GM23248 (cell line): ENCODE results near the gene RAD51B. TPM values are rescaled to one million over a fixed set of nuclear protein-coding genes. Genes with fewer than 3 reads are reported as not detected.

Experiments used
- DNase-seq: peaks from one replicate; pipeline ENCODE4 v3.0.0-alpha.2; 2015
- H2AFZ ChIP-seq: fragments of 200-600 bp; sonication (generic); 2 replicates; pipeline ENCODE4 v1.6.1; 2016; ENCODE audit warnings: antibody characterized with exemption
- H3F3A ChIP-seq: fragments of 200-600 bp; sonication (generic); 2 replicates; pipeline ENCODE4 v1.6.1; 2016; ENCODE audit warnings: mild to moderate bottlenecking, antibody characterized with exemption, mixed run types; ENCODE audit not compliant: insufficient read depth
- H3K27ac ChIP-seq: fragments of 200-600 bp; sonication (generic); 2 replicates; pipeline ENCODE4 v1.5.1; 2016; ENCODE audit warnings: mild to moderate bottlenecking
- H3K27me3 ChIP-seq: fragments of 200-600 bp; sonication (generic); replicated peaks from 2 replicates; pipeline ENCODE4 v1.6.1; 2016; ENCODE audit warnings: mild to moderate bottlenecking; ENCODE audit not compliant: insufficient read depth
- H3K36me3 ChIP-seq: fragments of 200-600 bp; sonication (generic); 2 replicates; pipeline ENCODE4 v1.6.1; 2016; ENCODE audit warnings: low read depth, mild to moderate bottlenecking
- H3K4me1 ChIP-seq: fragments of 200-600 bp; sonication (generic); 2 replicates; pipeline ENCODE4 v1.6.1; 2016; ENCODE audit warnings: mild to moderate bottlenecking; ENCODE audit not compliant: insufficient read depth
- H3K4me2 ChIP-seq: fragments of 200-600 bp; sonication (generic); one replicate; pipeline ENCODE4 v1.6.1; 2016; ENCODE audit warnings: mild to moderate bottlenecking; ENCODE audit not compliant: unreplicated experiment
- H3K4me3 ChIP-seq: fragments of 200-600 bp; sonication (generic); 2 replicates; pipeline ENCODE4 v1.5.1; 2016; ENCODE audit warnings: mild to moderate bottlenecking
- H3K79me2 ChIP-seq: fragments of 200-600 bp; sonication (generic); 2 replicates; pipeline ENCODE4 v1.6.1; 2016; ENCODE audit warnings: mild to moderate bottlenecking; ENCODE audit not compliant: insufficient read depth
- H3K9ac ChIP-seq: fragments of 200-600 bp; sonication (generic); 2 replicates; pipeline ENCODE4 v1.6.1; 2016; ENCODE audit warnings: mild to moderate bottlenecking
- H3K9me2 ChIP-seq: fragments of 200-600 bp; sonication (generic); 2 replicates; pipeline ENCODE4 v1.6.1; 2016; ENCODE audit warnings: mixed run types, mild to moderate bottlenecking, moderate library complexity; ENCODE audit not compliant: insufficient read depth
- H3K9me3 ChIP-seq: fragments of 200-600 bp; sonication (generic); one replicate; pipeline ENCODE4 v1.6.1; 2017; ENCODE audit warnings: low read depth
- H4K20me1 ChIP-seq: fragments of 200-600 bp; sonication (generic); 2 replicates; pipeline ENCODE4 v1.6.0; 2016; ENCODE audit not compliant: insufficient read depth
- EZH2 ChIP-seq: fragments of 200-600 bp; sonication (generic); IDR thresholded peaks from 2 replicates; pipeline ENCODE4 v1.6.1; 2018; ENCODE audit warnings: antibody characterized with exemption, mild to moderate bottlenecking; ENCODE audit not compliant: insufficient read depth, poor library complexity, severe bottlenecking
- EZH2phosphoT487 ChIP-seq: fragments of 200-600 bp; sonication (generic); IDR thresholded peaks from 2 replicates; pipeline ENCODE4 v1.6.1; 2018; ENCODE audit warnings: antibody characterized with exemption, moderate library complexity, mild to moderate bottlenecking, low read depth; ENCODE audit not compliant: insufficient read depth
- WGBS, 2 experiments: methylation state at CpG; one replicate each; pipeline ENCODE4 v1.1.6; 2015 to 2017; ENCODE audit warnings: low lambda C conversion rate in 2 of 2, low coverage in 1 of 2; ENCODE audit errors: missing lambda C conversion rate in 2 of 2; 5-methylcytosine and 5-hydroxymethylcytosine counted together
- in situ Hi-C: fragments of 300-500 bp; cut with MboI; formaldehyde crosslinking; loops from 2 replicates; pipeline ENCODE4 v1.15.0; 2020
- polyA plus RNA-seq: library from polyadenylated mRNA; unstranded; fragments of >200 nt; fragmentation: Nextera tagmentation; extraction: Ambion mirVana; gene quantifications from 2 replicates; pipeline ENCODE4 v1.2.1, GENCODE V29; 2016
- total RNA-seq: library from RNA; depleted of rRNA; stranded (reverse); fragments of >200 nt; shearing (Covaris generic); gene quantifications from 2 replicates; pipeline ENCODE4 v1.2.3, GENCODE V29; 2014

RAD51B gene
- total and polyA plus RNA-seq, 2 experiments from 2014 or later: 4.0 to 8.8 TPM

DNA sequence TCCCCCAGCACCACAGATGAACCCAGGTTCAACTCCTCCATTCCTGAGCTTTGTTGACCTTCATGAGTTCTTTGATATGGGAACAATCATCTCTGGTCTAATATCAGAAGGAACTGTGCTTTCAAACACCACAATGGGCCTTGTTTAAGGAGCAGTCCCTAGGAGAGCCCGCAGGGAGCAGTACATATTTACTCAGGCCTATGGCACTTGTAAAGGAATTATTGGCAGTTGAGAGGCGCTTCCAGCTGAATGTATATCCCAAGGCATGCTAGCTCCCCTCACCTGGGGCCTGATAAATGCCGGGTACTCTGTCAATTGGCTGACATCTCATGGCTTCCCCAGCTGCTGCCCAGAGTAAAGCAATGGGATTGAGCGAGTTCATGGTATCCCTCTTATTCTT lies 897.1 kb downstream of the RAD51B start:
- DNase-seq: no peak
- H3K27me3 ChIP-seq: no peaks in the 10 kb centered on the region
- 86% methylated on average over 4 of the region's 4 CpGs for WGBS, 2 experiments
- H3K4me1 ChIP-seq: no peaks in the 10 kb centered on the region; the same call in 1 of the 2 replicates
- H3K4me3 ChIP-seq: no peak overlapping the region
- no peak overlapping the region for H2AFZ ChIP-seq
- H3F3A ChIP-seq: no peaks in the 10 kb centered on the region
- no peaks in the 10 kb centered on the region for H3K36me3 ChIP-seq
- H3K9me2 ChIP-seq: no peaks in the 10 kb centered on the region
- no peak overlapping the region for H3K4me2 ChIP-seq
- H3K9ac ChIP-seq: no peak overlapping the region
- TF ChIP-seq EZH2 (no peak), EZH2phosphoT487 (no peak)
- in situ Hi-C loops: no loop called here
- H4K20me1 ChIP-seq: no peaks in the 10 kb centered on the region
- no peak overlapping the region for H3K27ac ChIP-seq
- H3K79me2 ChIP-seq: no peaks in the 10 kb centered on the region
- no peaks in the 10 kb centered on the region for H3K9me3 ChIP-seq

DNA sequence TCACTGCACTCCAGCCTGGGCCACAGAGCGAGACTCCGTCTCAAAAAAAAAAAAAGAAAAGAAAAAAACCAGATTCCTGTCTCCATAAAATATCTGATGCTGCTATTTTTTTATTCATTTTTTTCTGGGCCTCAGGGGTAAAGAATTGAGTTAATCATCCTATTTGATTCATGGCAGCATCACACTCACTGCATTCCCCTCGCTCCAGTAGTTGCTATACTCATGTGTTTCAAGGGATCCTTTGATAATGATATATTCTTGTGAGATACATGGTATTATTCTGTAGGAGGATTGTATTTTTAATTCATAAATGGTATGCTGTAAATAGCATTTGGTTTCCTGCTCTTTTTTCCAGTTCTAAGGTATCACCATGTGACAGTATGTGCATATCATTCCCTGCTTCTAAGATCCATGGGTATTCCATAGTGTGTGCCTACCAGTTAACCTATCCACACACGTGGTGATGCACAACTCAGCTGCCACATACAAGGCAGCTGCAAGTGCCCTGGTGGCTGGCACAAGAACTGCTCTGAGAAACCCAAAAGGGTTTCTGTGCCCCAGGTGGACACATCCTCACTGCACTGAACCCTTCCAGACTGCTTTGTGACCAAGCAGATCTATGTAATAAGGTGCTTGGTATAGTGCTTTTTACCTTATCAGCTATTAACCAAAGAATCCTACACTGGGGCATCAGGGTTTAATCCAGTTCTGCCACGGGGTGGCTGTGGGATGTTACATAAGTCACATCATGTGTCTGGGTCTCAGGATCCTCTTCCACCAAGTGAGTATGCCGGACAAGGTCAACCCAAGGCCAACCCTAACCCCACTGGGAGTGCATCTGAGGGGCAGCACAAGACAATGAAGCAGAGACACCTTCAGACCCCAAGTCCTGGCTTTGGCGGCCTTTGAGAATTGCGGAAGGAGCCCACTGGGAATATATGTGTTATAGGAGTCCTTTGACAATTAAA lies 898.7 kb downstream of the RAD51B start:
- H3K27me3 ChIP-seq: no peaks in the 10 kb centered on the region
- H4K20me1 ChIP-seq: no peaks in the 10 kb centered on the region
- no peaks in the 10 kb centered on the region for H3K9me3 ChIP-seq
- DNase-seq: peak; percentile 42
- TF ChIP-seq EZH2phosphoT487 (no peak), EZH2 (no peak)
- no peak overlapping the region for H2AFZ ChIP-seq
- no peaks in the 10 kb centered on the region for H3K36me3 ChIP-seq
- no peaks in the 10 kb centered on the region; the same call in 1 of the 2 replicates for H3K4me1 ChIP-seq
- no peaks in the 10 kb centered on the region for H3K79me2 ChIP-seq
- no peaks in the 10 kb centered on the region for H3F3A ChIP-seq
- no peaks in the 10 kb centered on the region for H3K9me2 ChIP-seq
- H3K9ac ChIP-seq: no peak overlapping the region
- H3K4me3 ChIP-seq: no peak overlapping the region
- H3K27ac ChIP-seq: no peak overlapping the region
- in situ Hi-C loops: no loop called here
- no peak overlapping the region for H3K4me2 ChIP-seq
- 78 to 82% methylated on average over 8 of the region's 8 CpGs for WGBS, 2 experiments

DNA sequence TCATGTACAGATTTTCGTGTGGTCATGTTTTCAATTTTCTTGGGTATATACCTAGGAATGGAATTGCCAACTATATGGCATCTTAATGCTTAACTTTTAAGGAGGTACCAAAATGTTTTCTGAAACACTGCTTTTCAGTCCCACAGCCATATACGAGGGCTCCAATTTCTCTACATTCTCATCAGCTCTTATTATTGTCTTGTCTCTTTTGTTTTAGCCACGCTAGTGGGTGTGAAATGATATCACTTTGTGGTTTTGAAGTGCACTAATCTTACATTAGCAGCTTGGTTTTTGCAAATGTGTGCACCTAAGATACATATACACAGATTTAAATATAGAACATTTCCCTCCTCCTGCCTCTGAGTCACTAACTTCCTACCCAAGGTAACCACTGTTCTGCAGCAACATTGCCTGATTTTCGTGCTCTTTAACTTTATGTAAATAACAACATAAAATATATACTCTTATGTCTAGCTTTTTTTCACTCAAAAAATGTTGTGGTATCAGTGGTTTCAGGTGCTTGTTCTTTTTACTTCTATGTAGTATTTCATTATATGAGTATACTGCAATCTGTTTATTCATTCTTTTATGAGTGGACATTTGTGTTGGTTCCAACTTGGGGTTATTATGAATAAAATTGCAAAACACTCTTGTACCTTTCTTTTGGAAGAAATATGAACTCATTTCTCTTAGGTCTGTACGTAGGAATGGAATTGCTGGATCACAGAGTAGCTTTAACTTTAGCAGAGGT lies 900.2 kb downstream of the RAD51B start:
- Histone ChIP-seq H3K27me3 (no peaks in the 10 kb centered on the region), H2AFZ (no peak overlapping the region), H3K4me3 (no peak overlapping the region), H3F3A (no peaks in the 10 kb centered on the region), H3K27ac (no peak overlapping the region), H3K36me3 (no peaks in the 10 kb centered on the region; the same call in 1 of the 2 replicates), H3K79me2 (no peaks in the 10 kb centered on the region), H3K4me2 (no peak overlapping the region), H3K9me2 (no peaks in the 10 kb centered on the region), H3K9ac (no peak overlapping the region), H3K4me1 (no peaks in the 10 kb centered on the region; the same call in 1 of the 2 replicates), H4K20me1 (no peaks in the 10 kb centered on the region), H3K9me3 (no peaks in the 10 kb centered on the region)
- in situ Hi-C loops: no loop called here
- no peak for TF ChIP-seq EZH2phosphoT487
- TF ChIP-seq EZH2: no peak
- 94 to 95% methylated on average over 5 of the region's 5 CpGs for WGBS, 2 experiments
- DNase-seq: no peak

DNA sequence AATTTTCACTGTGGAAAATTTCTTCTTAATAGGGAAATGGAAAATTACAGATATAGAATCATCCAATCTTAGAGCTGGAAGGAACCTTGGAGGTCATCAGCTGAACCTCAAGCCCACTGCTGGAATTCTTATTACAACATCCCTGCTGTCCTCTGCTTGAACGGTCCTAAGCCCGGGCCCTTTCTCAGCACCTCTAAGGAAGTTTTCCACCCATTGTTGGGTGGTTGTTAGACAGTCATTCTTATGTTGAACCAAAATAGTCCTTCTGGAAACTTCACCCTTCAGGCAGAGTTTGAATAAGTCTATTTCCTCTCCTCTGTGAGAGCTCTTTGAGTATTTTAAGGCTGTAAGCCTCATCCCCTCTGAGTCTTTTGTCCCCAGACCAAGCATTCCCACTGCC lies 902.6 kb downstream of the RAD51B start:
- Histone ChIP-seq H3K27ac (no peak overlapping the region), H3K4me1 (no peaks in the 10 kb centered on the region; the same call in 1 of the 2 replicates), H3K4me2 (no peak overlapping the region), H2AFZ (no peak overlapping the region), H3K9me3 (no peaks in the 10 kb centered on the region), H3K27me3 (no peaks in the 10 kb centered on the region), H3F3A (no peaks in the 10 kb centered on the region), H3K9ac (no peak overlapping the region), H3K4me3 (no peak overlapping the region), H3K36me3 (no peaks in the 10 kb centered on the region; the same call in 1 of the 2 replicates), H3K79me2 (no peaks in the 10 kb centered on the region), H3K9me2 (no peaks in the 10 kb centered on the region), H4K20me1 (no peaks in the 10 kb centered on the region)
- DNase-seq: no peak
- WGBS, 2 experiments: 77 to 83% methylated on average over 2 of the region's 2 CpGs
- TF ChIP-seq EZH2: no peak
- no peak for TF ChIP-seq EZH2phosphoT487
- in situ Hi-C loops: no loop called here
